SK-N-MC (cell line): ENCODE results near the gene FBXO39.

Source experiments
- EZH2 ChIP-seq: fragments of 200-600 bp; sonication (generic); IDR thresholded peaks from one replicate; pipeline ENCODE4 v1.6.1; 2017; ENCODE audit warnings: antibody characterized with exemption
- POLR2AphosphoS5 ChIP-seq: IDR thresholded peaks from 2 replicates; pipeline ENCODE4 v1.6.1; 2012; ENCODE audit warnings: mild to moderate bottlenecking, low read depth, low read length, borderline replicate concordance

GRCh38 chr17:6796017-6796886 lies 20.2 kb downstream of the FBXO39 start:
- TF ChIP-seq EZH2 (no peak), POLR2AphosphoS5 (no peak)
